GM08714 (cell line): ENCODE results near the gene PRKAG3.

Experiments
- H3K4me3 ChIP-seq: fragments of 200-500 bp; sonication (Bioruptor generic); 2 replicates; pipeline ENCODE4 v1.5.1; 2014; ENCODE audit warnings: mild to moderate bottlenecking, low read length, inconsistent platforms
- ZNF274 ChIP-seq: IDR thresholded peaks from 2 replicates; pipeline ENCODE4 v1.6.1; 2012; ENCODE audit warnings: mild to moderate bottlenecking, low read depth, low read length

Gene PRKAG3

GRCh38 chr2:218820746-218821369, 10.7 kb downstream of the PRKAG3 start:
- no peak for TF ChIP-seq ZNF274
- H3K4me3 ChIP-seq = no peak overlapping the region

GRCh38 chr2:218819093-218819492, 12.5 kb downstream of the PRKAG3 start:
- TF ChIP-seq ZNF274 = no peak
- H3K4me3 ChIP-seq = no peak overlapping the region

DNA sequence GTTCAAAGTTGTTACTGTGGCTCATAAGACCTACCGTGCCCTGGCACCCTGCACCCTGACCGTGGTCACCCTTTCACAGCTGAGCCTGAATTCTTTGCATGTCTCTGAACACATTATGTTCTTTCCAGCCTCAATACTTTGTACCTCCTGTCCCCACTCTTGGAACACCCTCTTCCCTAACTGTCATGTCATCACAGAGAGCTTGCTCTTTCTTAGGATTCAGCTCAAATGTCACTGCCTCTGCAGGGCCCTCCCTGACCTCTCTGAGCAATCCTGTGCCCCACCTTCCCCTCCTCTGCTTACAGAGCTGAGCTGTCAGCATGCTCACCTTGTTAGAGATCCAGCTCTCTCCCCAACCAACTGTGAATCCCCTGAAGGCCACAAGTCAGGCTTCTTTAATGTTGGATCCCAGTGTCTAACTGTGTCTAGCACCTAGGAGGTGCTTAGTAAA, 15.0 kb downstream of the PRKAG3 start:
- no peak for TF ChIP-seq ZNF274
- no peak overlapping the region for H3K4me3 ChIP-seq

DNA sequence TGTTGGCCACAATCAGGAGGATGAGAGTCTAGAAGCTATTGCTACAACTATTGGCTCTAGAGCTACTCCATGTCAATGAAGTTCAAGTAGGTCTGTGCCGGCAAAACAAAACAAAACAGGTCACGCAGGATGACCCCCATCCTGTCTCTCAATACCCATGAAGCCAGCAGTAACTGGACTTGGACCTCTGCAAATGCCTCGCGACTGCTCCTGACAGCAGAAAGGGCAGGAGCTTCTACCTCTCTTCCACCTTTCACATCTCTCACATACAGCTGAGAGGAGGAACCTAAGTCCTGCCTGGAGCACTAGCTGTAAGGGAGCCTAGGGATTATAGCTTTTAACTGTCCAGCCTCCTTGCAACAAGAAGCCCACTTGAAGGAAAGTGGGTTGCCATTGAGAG, 16.0 kb downstream of the PRKAG3 start:
- H3K4me3 ChIP-seq = no peak overlapping the region
- no peak for TF ChIP-seq ZNF274

- no peak for TF ChIP-seq ZNF274
- no peak overlapping the region for H3K4me3 ChIP-seq
Measured at GRCh38 chr2:218815244-218815637, 16.4 kb downstream of the PRKAG3 start.

- TF ChIP-seq ZNF274 = no peak
Measured at GRCh38 chr2:218814540-218815243, 16.9 kb downstream of the PRKAG3 start.

GRCh38 chr2:218813771-218814460, 17.7 kb downstream of the PRKAG3 start:
- no peak overlapping the region for H3K4me3 ChIP-seq
- no peak for TF ChIP-seq ZNF274

More at GRCh38 chr2:218814540-218815243, 16.9 kb downstream of the PRKAG3 start:
- H3K4me3 ChIP-seq = no peak overlapping the region

DNA sequence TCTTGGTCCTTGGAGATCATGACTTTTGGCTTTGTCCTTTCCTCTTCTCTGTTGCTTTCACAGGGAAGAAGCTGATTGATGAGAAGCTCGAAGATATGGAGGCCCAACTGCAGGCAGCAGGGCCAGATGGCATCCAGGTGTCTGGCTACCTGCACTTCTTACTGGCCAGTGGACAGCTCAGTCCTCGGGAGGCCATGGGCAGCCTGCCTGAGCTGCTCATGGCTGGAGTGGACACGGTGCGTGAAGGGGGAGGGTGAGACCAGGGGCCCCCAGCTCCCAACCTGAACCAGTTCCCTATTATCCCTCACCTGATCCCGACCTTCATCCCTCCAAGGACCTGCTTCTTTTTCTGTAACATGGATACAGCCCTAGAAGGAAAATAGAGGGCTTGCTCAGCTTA, 18.7 kb downstream of the PRKAG3 start:
- no peak overlapping the region for H3K4me3 ChIP-seq
- no peak for TF ChIP-seq ZNF274

- H3K4me3 ChIP-seq = no peak overlapping the region
- no peak for TF ChIP-seq ZNF274
Measured at GRCh38 chr2:218812096-218812815, 19.3 kb downstream of the PRKAG3 start.

- no peak for TF ChIP-seq ZNF274
Measured at GRCh38 chr2:218811382-218811781, 20.2 kb downstream of the PRKAG3 start.

DNA sequence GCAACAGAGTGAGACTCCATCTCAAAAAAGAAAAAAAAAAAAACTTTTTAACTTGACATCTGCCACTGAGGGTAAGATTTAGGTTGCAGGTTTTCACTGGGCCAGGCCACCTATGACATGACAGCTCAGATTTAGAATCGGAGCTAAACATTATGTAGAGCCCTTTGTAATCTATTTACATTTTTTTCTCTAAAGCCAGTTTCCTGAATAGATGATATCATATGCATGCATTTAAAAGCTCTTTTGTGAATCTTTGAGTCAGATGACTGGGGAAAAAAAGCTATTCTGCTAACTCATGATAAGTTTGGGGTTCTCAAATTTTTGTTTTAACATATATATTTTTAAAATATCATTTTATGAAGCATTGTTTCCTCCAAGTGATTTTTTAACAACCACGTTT, 21.3 kb downstream of the PRKAG3 start:
- TF ChIP-seq ZNF274 = no peak
- no peak overlapping the region for H3K4me3 ChIP-seq

More at GRCh38 chr2:218811382-218811781, 20.2 kb downstream of the PRKAG3 start:
- no peak overlapping the region for H3K4me3 ChIP-seq

DNA sequence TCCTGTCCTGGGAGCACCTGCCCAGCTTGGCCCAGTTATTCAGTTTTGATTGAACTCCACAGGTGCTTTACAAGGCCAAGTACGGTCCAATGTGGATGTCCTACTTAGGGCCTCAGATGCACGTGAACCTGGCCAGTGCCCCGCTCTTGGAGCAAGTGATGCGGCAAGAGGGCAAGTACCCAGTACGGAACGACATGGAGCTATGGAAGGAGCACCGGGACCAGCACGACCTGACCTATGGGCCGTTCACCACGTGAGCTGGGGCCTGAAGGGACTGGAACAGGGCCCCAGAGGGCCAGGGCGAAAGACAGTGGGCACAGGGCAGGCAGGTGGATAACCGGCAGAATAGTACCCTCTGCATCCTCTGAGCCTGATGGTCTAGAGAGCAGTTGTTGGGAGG, 22.1 kb downstream of the PRKAG3 start:
- no peak for TF ChIP-seq ZNF274

DNA sequence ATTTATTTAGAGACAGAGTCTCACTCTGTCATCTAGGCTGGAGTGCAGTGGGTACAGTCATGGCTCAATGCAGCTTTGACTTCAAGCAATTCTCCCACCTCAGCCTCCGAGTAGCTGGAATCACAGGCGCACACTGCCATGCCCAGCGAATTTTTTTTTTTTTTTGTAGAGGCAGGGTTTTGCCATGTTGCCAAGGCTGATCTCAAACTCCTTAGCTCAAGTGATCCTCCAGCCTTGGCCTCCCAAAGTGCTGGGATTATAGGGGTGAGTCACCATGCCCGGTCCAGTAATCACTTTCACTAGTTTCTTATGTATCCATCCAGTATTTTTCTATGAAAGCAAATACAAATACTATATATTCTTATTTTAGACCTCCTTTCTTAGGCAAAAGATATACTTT, 24.0 kb downstream of the PRKAG3 start:
- H3K4me3 ChIP-seq = no peak overlapping the region
- no peak for TF ChIP-seq ZNF274

More for the DNA sequence above, 22.1 kb downstream of the PRKAG3 start:
- H3K4me3 ChIP-seq = no peak overlapping the region

DNA sequence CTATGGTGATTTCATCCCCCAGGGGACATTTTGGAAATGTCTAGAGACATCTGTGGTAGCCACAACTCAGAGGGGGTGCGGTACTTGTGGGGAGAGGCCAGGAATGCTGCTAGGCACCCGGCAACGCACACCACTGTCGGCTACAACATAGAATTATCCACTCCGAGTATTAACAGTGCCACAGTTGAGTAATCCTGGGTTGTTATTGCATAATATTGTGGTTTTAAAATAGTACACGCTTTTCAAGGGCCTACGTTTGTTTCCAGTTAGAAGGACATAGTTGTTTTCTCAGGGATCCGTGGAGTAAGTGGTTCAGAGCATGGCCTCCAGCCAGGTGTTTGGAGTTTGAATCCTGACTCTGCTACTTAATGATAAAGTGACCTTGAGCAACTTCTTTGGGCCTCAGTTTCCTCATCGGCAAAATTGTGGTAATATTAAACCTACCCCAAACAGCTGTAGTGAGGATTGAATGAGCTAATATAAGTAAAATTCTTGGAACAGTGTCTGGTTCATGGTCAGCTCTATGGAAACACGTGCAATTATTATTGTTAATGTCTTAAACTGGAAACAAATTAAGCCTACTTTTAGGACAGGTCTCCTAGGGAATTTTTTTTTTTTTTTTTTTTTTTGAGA, 25.1 kb downstream of the PRKAG3 start:
- H3K4me3 ChIP-seq = no peak overlapping the region
- no peak for TF ChIP-seq ZNF274
